Ascending aorta (tissue), 2 donors: ENCODE measurements around the gene MUSK. TPM values are rescaled to one million over a fixed set of nuclear protein-coding genes. Genes with fewer than 3 reads are reported as not detected.
"Not testable (repeated sequence)": the region's sequence is repeated elsewhere in the genome, so short reads cannot be mapped to it uniquely, and the experiment has no call there.

Experiments used
- DNase-seq, 2 donors: peaks; one replicate each; pipeline ENCODE4 v3.0.0-alpha.2; 2019; ENCODE audit warnings: low spot score in 2 of 2
- H3K27ac ChIP-seq, 2 donors: fragments of 200-600 bp; sonication (generic); one replicate each; pipeline ENCODE4 v1.5.1; 2016 to 2017; ENCODE audit warnings: mild to moderate bottlenecking in 1 of 2
- H3K27me3 ChIP-seq: fragments of 200-600 bp; sonication (generic); one replicate; pipeline ENCODE4 v1.5.1; 2017
- H3K36me3 ChIP-seq, 2 donors: fragments of 200-600 bp; sonication (generic); one replicate each; pipeline ENCODE4 v1.5.1; 2016
- H3K4me1 ChIP-seq, 2 donors: fragments of 200-600 bp; sonication (generic); one replicate each; pipeline ENCODE4 v1.5.1; 2016 to 2017; ENCODE audit warnings: mild to moderate bottlenecking in 1 of 2
- H3K4me3 ChIP-seq, 2 donors: fragments of 200-600 bp; sonication (generic); one replicate each; pipeline ENCODE4 v1.5.1; 2016 to 2017; ENCODE audit warnings: mild to moderate bottlenecking in 1 of 2
- H3K9me3 ChIP-seq, 2 donors: fragments of 200-600 bp; sonication (generic); one replicate each; pipeline ENCODE4 v1.5.1; 2016
- intact Hi-C: fragments of 100-400 bp; cut with DNase I; formaldehyde crosslinking; loops from one replicate; pipeline ENCODE4 v1.15.1; 2023
- total RNA-seq: library from RNA; depleted of rRNA; stranded (reverse); fragments of >200 nt; gene quantifications from one replicate; pipeline ENCODE4 v1.1.0, GENCODE V29; 2016
- TF ChIP-seq, protein P1 (sequence below), 3 experiments: fragments of 200-600 bp in 2 of 3; fragments of 450-650 bp in 1 of 3; sonication (generic) in 2 of 3; IDR thresholded peaks; one replicate each; pipeline ENCODE4 v1.5.1; 2016 to 2019; ENCODE audit warnings: antibody characterized with exemption in 3 of 3, mild to moderate bottlenecking in 1 of 3, moderate library complexity in 1 of 3

MUSK gene
- total RNA-seq, 1 donor from 2014 or later = not detected

DNA sequence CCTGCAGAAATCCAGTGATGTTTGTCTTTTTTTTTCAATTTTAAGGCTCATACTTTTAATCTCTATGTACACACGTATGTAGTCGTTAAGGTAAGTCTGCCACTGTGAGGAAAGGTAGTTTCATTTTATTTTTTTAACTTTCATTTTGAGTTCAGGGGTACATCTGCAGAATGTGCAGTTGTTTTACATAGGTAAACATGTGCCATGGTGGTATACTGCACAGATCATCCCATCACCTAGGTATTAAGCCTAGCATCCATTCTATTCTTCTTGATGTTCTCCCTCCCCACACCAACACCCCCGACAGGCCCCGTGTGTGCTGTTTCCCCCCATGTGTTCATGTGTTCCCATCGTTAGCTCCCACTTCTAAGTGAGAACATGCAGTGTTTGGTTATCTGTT lies 19.7 kb downstream of the MUSK start:
- TF ChIP-seq, protein P1, sequence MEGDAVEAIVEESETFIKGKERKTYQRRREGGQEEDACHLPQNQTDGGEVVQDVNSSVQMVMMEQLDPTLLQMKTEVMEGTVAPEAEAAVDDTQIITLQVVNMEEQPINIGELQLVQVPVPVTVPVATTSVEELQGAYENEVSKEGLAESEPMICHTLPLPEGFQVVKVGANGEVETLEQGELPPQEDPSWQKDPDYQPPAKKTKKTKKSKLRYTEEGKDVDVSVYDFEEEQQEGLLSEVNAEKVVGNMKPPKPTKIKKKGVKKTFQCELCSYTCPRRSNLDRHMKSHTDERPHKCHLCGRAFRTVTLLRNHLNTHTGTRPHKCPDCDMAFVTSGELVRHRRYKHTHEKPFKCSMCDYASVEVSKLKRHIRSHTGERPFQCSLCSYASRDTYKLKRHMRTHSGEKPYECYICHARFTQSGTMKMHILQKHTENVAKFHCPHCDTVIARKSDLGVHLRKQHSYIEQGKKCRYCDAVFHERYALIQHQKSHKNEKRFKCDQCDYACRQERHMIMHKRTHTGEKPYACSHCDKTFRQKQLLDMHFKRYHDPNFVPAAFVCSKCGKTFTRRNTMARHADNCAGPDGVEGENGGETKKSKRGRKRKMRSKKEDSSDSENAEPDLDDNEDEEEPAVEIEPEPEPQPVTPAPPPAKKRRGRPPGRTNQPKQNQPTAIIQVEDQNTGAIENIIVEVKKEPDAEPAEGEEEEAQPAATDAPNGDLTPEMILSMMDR (IDR thresholded peaks at IDR 0.05) = no peak
- no peaks in the 10 kb centered on the region for H3K4me1 ChIP-seq
- no peak for DNase-seq
- no peak overlapping the region for H3K4me3 ChIP-seq
- no peak overlapping the region for H3K27ac ChIP-seq
- no peaks in the 10 kb centered on the region for H3K36me3 ChIP-seq
- H3K9me3 ChIP-seq = no peaks in the 10 kb centered on the region
- no peaks in the 10 kb centered on the region for H3K27me3 ChIP-seq
- intact Hi-C loops = no loop called here

DNA sequence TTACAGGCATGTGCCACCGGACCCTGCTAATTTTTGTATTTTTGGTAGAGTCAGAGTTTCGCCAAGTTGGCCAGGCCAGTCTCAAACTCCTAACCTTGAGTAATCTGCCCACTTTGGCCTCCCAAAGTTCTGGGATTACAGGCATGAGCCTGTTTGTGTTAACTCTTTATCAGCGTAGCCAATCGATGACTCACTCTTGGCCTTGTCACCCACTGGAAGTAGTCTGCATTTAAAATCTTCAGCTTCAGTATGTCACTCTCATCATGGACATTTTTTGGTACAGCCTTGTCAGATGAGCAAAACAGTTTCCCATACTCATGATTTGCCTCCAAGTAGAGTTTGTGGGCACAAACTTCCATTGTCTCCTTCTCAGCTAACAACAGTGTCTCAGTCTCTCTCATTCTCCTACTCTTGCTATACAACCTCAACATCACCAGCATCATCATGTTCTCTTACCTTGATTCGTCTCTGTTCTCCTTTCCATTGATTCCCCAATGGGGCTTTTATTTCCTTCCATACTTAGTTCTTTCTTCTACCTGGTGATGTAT lies 22.5 kb downstream of the MUSK start:
- Histone ChIP-seq H3K9me3 (no peaks in the 10 kb centered on the region), H3K27ac (no peak overlapping the region), H3K4me1 (no peaks in the 10 kb centered on the region), H3K27me3 (no peaks in the 10 kb centered on the region), H3K36me3 (no peaks in the 10 kb centered on the region), H3K4me3 (no peak overlapping the region)
- DNase-seq = no peak
- intact Hi-C loops = no loop called here
- TF ChIP-seq, protein P1 (IDR thresholded peaks at IDR 0.05) = no peak

DNA sequence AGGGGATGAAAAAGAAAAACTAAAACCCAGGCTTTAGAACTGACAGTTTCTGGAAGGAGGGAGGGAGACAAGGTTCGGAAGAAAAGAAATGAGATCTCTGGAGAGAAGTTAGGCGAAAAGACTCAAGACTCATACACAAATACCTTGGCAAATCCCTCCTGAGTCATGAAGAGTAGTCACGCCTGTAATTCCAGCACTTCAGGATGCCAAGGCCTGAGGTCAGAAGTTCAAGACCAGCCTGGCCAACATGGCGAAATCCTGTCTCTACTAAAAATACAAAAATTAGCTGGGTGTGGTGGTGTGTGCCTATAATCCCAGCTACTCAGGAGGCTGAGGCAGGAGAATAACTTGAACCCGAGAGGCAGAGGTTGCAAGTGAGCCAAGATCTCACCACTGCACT lies 27.3 kb downstream of the MUSK start:
- DNase-seq, H3K27me3 ChIP-seq, H3K36me3 ChIP-seq, H3K9me3 ChIP-seq, H3K4me1 ChIP-seq, H3K4me3 ChIP-seq: not testable (repeated sequence)
- H3K27ac ChIP-seq = peak overlapping the region in 1 of 2 donors; percentile 32
- intact Hi-C loops = loop anchor here (5.0 kb wide), 1 partner anchor 46 kb away; no protein-coding TSS in a partner anchor

DNA sequence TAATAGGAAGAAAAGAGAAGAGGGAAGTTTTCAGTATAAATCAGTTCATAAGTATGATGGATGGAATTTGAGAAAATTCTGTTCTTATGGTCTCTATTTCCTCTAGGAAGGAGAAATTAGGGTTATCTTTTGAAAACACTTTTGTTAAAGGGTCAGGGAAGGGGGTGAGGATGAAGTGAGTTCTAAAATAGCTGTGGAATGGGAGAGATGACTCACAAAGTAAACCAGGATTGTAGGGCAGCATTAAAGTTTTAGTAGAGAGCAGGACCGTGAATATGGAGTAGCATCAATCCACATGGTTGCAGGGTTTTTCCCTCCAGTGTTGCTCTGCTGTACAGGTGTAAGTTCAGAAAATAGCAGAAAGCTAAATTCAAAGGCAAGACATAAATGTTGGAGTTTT lies 32.4 kb downstream of the MUSK start:
- DNase-seq = no peak
- Histone ChIP-seq H3K4me3 (no peak overlapping the region), H3K27ac (peak overlapping the region; percentile 17 to 47), H3K9me3 (no peaks in the 10 kb centered on the region), H3K36me3 (no peaks in the 10 kb centered on the region), H3K27me3 (no peaks in the 10 kb centered on the region), H3K4me1 (no peaks in the 10 kb centered on the region)
- TF ChIP-seq, protein P1 (IDR thresholded peaks at IDR 0.05) = no peak
- intact Hi-C loops = loop anchor here (2.0 kb wide), 1 partner anchor 44 kb away; no protein-coding TSS in a partner anchor

DNA sequence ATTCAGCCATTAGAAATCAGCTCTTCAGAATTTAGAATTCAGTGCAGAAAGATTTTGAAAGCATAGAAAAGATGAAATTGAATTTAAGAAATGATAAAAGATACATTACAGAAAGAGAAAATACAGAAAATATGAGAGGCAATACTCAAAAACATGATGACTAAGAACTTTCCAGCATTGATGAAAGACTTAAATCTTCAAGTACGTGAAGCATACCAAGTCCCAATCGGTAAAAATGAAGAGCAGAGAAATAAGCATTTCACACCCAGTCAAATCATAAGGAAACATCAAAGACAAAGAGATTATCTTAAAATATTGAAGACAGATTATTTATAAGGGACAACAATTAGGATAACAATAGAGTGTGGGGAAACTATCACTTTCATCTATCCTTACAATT lies 35.1 kb downstream of the MUSK start:
- no peak for DNase-seq
- TF ChIP-seq, protein P1 (IDR thresholded peaks at IDR 0.05) = no peak
- H3K27me3 ChIP-seq = no peaks in the 10 kb centered on the region
- no peaks in the 10 kb centered on the region for H3K4me1 ChIP-seq
- no peaks in the 10 kb centered on the region for H3K9me3 ChIP-seq
- H3K4me3 ChIP-seq = no peak overlapping the region
- intact Hi-C loops = no loop called here
- no peak overlapping the region for H3K27ac ChIP-seq
- no peaks in the 10 kb centered on the region for H3K36me3 ChIP-seq

DNA sequence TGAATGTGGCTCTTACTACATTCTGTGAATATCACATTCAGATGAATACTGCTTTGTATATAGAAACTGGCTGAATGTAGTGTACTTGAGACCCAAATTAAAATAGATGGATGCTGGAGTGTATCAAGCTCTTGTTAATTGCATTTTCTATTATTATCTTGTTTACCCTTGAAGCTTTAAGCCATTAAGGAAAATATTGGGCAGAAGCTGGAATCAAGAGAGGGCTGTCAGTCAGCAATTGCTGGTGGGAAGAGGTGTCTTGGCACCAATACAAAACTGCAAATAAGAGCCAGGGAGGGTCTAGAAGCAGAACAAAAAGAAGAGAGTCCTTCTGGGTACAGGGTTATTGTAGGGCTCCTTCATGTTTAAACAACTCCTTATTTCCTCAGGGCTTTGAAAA lies 38.8 kb downstream of the MUSK start:
- no peaks in the 10 kb centered on the region for H3K9me3 ChIP-seq
- intact Hi-C loops = no loop called here
- DNase-seq = no peak
- no peak overlapping the region for H3K27ac ChIP-seq
- TF ChIP-seq, protein P1 (IDR thresholded peaks at IDR 0.05) = no peak
- H3K4me3 ChIP-seq = no peak overlapping the region
- H3K4me1 ChIP-seq = no peaks in the 10 kb centered on the region
- no peaks in the 10 kb centered on the region for H3K36me3 ChIP-seq
- no peaks in the 10 kb centered on the region for H3K27me3 ChIP-seq
